Adrenal gland (tissue), 5 donors: ENCODE measurements around the gene HDAC4.

Experiments used
- CTCF ChIP-seq, 6 experiments: fragments of 450-650 bp in 4 of 6; fragments of 200-600 bp in 2 of 6; sonication (generic) in 1 of 6; IDR thresholded peaks; 1 replicate in 5 of 6; 2 replicates in 1 of 6; pipeline versions ENCODE4 v1.5.1 to v1.8.0; 2016 to 2021; ENCODE audit warnings: antibody characterized with exemption in 6 of 6, mild to moderate bottlenecking in 2 of 6, moderate library complexity in 1 of 6
- POLR2A ChIP-seq, 2 donors: fragments of 450-650 bp; IDR thresholded peaks; one replicate each; pipeline ENCODE4 v1.6.1; 2017; ENCODE audit warnings: antibody characterized with exemption in 2 of 2, mild to moderate bottlenecking in 2 of 2, moderate library complexity in 1 of 2
- donor health status: DM: no; HTN: no; CAD: no.

DNA sequence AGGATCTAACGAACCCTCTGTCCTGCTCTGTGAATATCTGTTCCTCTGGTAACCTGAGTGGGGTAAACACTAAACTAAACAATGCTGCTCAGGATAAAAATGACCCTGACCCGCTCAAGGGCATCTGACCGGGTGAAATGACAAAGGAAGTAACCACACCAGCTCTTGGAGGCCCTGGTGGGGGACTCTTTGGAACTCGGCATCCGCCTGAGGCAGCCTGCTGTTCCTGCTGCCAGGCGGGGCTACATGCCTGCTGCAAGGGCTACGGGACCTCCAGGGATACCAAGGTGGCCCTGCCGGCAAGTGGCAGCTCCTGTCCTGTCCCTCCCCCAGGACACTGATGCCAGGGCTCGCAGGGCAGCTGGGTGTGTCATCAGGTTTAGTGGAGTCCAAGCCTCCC is 273.3 kb downstream of the HDAC4 start:
- TF ChIP-seq CTCF (IDR thresholded peaks at IDR 0.05) = no peak
- no peak for TF ChIP-seq POLR2A (IDR thresholded peaks at IDR 0.05)
